HT-29 (cell line): ENCODE results near the gene MOB2. TPM values are rescaled to one million over a fixed set of nuclear protein-coding genes. Genes with fewer than 3 reads are reported as not detected.

Experiments used
- DNase-seq: peaks from one replicate; pipeline ENCODE4 v3.0.0-alpha.2; 2015; ENCODE audit warnings: low spot score
- total RNA-seq: library from RNA; depleted of rRNA; stranded (reverse); fragments of >200 nt; shearing (Covaris generic); gene quantifications from 2 replicates; pipeline ENCODE4 v1.2.3, GENCODE V29; 2014

MOB2 gene
- total RNA-seq, 1 experiment from 2014 or later = 67.2 TPM

DNA sequence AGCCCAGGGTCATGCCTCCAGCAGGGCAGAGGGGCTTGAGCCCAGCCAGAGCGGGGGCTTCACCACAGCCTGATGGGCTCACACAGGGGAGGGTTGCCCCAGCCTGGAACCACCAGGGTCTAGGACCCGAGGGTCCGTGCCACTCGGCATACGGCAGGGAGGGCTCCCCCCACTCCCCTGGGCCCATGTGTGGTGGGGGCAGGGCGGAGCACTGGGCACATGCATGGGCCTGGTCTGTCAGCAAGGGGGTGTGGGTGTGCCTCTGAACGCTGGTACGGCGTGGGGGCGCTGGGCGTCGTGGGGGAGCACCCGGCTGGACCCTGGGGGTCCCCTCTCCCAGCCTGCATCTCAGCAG lies 29.3 kb downstream of the MOB2 start:
- no peak for DNase-seq

DNA sequence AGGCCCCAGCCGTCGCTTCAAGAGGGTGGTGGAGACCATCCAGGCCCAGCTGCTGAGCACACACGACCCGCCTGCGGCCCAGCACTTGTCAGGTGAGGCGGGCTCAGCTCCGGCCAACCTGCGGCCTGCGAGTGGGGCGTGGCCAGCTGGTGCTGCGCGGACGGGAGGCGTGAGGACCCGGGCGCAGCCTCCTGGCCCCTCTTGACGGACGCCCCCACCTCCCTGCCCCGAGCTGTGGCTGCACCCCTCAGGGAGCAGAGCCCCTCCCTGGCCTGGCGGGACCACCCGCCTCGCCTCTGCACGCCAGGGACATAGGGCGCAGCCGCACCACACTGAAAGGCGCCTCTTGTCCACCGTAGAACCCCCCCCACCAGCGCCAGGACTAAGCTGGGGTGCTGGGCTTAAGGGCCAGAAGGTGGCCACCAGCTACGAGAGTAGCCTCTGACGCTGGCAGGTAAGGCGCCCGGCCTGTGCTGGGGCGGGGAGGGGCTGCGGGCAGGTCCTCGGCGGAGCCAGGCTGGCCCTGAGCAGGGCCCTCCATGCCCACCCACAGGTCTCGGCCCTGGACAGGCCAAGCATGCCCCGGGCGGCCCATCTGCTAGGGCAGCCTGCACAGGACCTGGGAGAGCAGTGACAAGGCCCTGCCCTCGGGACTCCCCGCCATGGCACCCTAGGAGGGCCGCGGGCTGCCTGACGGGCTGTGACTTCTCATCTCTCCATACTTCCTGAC lies 29.8 kb downstream of the MOB2 start:
- no peak for DNase-seq

DNA sequence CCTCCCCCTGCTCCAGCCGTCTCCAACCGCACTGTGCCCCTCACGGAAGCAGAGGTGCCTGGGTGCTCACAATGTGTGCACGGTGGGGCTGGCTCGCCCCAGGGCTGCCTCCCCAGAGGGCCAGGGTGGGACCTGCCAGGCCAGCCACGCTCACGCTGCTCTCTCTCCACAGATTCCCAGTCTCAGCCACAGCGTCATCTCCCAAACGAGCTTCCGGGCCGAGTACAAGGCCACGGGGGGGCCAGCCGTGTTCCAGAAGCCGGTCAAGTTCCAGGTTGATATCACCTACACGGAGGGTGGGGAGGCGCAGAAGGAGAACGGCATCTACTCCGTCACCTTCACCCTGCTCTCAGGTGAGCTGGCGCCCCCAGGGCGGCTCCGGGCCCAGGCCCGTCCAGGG lies 30.4 kb downstream of the MOB2 start:
- DNase-seq = no peak

DNA sequence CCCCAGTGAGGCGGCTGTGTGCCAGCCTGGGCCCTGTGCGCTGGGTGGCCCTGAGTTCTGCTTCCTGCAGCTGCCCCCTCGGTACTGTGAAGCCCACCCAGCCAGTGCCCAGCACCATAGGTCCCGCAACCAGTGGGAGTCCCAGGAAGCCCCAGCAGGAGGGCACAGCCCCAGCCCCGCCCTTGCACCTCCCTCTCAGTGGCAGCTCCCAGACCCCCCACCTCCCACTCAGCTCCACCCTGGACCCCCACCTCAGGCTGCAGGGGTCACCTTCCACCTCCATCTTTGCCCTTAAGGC lies 30.9 kb downstream of the MOB2 start:
- no peak for DNase-seq

DNA sequence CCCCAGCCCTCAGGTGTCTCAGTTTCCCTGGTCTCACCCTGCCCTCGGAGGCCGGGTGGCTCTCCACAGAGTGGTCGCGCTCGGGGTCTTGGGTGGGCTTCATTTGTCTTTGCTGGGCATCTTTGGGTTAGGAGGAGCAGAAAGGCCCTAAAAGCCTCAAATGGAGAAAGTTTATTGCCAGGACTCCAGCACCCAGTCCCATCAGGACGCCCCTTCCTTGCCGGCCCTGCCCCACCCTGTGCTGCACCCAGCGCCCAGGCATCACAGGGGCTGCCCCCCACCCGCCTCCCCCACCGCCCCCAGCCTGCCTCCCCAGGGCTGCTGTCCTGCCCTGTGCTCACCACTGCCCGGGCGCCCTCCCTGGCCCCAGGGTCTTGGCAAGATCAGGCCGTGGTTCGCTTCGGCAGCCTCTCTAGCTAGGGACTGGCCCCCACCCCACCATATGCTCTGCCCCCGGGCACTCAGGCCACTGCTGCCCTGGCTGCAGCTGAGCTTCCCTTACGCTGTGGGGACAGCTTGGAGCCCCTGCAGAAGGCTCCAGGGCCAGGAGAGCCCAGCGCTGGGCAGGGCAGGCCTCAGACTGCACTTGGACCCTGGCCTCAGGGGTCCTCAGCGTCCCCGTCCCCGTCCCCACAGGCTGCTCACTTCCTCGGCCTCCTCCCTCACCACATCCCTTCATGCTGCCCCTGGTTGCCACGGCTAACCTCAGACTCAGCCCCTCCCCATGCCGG lies 31.4 kb downstream of the MOB2 start:
- no peak for DNase-seq

DNA sequence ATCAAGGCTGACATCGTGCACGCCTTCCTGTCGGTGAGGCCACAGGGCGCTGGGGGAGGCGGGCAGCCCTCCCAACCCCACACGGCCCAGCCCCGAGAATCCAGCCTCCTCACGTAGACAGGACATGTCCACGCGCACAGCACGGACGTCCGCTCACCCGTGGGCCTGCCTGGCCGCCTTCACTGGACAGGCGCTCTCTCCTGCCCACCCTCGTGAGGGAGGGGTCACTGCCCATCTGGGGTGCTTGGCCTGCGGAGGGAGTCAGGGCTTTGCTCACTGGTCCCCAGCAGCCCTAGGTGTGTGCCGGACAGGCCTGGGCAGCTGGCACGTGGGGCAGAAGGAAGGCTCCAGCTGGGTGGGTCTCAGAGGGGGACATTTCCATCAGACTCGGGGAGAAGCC lies 32.0 kb downstream of the MOB2 start:
- no peak for DNase-seq

DNA sequence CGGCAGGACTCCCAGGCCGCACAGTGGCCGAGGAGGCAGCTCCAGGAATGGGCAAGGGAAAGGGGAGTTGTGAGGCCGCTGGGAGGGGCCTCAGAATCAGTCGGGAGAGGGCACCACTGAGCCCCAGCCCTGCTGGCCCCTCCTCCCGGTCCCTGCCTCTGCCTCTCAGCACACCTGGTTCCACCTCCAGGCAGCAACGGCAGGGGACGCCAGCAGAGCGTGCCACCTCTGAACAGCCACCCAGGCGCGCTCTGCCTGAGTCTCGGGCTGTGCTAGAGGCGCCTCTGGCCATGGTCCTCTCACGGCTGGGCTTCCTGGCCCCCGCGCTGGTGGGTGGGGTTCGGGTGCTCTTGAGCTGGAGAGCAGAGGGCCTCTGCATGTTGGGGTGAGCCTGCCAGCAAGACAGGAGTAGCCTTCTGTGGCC lies 33.0 kb downstream of the MOB2 start:
- DNase-seq = peak; percentile 66

DNA sequence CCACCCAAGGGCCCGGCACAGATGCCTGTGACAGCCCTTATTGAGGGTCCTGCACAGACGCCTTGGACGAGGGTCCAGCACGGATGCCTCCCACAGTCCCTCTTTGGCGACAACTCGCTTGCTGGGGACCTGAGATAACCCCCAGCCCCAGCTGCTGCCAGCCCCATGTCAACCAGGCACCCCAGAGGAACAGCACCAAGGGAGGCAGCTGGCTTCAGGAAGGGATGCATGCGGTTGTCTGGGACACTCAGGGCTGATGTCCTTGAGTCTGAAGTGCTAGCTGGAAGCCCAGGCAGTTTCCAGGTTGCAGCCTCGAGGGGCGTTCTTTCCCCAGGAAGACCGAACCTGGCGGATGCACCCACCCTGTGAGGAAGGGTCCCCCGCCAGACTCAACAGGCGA lies 33.8 kb downstream of the MOB2 start:
- no peak for DNase-seq

DNA sequence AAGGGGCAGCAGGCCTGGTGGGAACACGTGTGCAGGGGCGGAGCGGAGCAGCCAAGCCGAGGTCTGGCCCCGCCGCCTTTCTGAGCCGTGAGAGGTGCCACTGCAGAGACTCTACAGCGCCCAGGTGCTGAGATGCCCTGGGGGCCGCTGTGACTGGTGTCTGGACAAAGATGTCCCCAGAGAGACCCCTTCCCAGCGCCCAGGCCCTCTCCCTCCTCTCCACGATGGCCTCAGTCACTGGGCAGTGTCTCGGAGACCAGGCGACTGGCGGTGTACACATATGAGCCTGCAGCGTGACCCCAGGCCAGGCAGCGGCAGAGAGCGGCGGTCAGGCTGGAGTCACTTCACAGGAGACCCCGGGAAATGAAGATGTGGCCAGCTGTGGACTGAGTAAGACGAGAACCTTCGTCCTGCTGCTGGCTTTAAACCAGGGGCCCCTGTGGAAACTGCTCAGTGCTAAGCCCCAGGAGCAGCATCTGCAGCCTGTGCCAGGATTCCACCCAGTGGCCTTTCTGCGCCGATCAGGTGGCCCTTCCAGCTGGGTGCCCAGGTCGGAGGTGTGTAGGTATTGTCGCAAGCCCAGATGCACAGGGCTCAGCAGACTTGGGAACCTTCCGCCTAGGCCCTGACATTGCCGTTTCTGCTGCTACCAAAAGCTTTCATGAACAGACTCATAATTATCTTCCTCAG lies 34.7 kb downstream of the MOB2 start:
- DNase-seq = no peak

DNA sequence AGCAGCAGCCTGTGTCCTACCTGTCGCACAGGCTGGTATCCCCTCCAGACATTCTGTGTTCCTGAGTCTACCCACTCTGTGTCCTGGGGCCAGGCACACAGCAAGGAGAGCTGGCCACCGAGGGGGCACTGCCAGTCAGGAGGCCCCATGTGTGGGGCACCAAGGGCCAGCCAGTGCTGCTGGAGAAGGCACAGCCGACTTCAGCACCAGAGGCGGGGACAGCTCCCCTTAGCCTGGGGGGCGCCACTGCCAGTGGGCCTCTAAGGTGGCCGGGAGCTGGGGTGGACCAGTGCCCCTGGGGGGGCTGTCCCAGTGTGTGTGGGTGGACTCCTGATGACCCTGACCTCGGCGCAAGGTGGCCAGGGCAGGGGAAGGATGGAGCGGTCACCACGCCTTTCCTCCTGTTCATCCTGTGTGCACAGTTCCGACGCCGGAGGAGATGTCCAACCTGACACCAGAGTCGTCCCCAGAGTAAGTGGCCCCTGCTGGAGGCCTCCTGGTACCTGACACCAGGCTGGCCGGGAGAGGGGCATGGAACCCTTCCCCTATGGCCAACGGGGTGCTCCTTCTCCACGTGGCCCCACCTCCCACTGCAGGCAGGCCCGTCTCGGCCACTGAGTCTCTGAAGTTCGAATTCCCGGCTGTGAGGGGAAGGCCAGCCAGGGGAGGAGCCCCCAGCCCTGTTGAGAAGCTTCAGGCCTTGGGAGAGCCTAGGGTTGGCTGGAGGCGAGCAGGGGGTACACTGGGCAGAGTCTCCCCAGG lies 35.4 kb downstream of the MOB2 start:
- DNase-seq = no peak

DNA sequence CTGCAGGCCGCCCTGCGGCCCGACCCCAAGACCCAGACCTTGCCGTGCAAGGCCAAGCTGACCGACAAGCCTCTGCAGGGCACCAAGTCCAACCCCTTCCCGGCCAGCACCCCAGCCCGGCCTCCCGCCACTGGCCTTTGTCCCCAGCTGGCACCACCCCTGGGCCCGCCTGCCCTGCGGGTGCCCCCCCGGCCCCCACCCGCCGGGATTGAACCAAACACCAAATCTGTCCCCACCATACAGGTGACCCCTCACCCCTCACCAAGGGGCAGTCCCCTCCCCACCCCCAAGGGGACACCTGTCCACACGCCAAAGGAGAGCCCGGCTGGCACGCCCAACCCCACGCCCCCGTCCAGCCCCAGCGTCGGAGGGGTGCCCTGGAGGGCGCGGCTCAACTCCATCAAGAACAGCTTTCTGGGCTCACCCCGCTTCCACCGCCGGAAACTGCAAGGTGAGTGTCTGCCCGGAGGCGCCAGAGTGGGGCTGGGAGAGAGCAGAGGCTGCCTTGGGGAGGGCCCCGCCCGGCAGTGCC lies 36.2 kb downstream of the MOB2 start:
- DNase-seq = no peak

DNA sequence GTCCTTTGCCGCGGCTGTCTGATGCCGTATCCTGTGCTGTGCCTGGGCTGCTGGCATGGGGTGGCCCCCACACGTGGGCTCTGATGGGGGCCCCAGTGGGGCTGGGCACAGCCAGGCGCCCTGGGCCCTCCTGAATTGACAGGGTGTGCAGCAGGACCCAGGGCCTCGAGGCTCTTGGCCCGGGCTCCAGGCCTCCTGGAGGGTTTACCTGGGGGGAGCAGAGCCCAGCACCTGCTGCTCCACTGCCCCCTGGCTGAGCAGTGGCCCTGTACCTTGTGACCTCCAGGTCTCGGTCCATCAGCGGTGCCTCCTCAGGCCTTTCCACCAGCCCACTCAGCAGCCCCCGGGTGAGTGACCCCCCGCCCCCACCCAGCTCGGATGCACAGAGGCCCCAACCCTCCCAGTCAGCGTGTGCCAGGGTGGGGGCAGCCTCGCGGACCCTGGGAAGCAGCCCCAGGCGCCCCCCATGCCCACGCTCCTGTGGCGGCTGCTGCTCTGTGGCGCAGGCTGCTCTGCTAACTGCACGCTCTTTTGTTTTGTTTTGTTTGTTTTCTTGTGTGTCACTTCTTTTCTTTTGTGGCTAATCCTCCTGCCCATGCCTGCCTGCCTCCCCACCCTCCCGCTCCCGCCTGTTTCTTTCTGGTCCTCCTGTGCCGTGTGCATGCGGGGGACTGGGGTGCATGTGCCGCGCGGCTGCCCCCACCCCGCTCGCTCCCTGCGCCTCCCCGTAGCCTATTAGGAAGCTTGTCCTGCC lies 36.9 kb downstream of the MOB2 start:
- DNase-seq = no peak

DNA sequence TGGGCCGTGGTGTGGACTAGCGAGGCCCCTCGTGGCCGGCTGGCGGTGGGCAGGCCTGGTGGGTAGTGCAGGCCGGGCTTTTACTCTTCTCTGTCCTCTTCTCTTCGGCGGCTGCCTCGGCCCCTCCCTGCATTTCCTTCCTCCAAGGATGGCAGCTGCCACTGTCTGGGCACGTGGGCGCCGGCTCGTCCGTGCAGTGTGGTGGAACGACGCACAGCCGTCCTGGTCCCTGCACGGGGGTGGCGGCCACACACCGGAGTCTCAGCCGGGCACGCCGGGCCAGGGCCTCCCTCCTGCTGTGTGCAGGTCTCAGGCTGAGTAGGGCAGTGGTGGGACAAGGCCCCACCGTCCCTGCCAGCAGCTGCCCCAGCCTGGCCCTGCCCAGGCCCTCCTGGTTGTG lies 37.7 kb downstream of the MOB2 start:
- no peak for DNase-seq

DNA sequence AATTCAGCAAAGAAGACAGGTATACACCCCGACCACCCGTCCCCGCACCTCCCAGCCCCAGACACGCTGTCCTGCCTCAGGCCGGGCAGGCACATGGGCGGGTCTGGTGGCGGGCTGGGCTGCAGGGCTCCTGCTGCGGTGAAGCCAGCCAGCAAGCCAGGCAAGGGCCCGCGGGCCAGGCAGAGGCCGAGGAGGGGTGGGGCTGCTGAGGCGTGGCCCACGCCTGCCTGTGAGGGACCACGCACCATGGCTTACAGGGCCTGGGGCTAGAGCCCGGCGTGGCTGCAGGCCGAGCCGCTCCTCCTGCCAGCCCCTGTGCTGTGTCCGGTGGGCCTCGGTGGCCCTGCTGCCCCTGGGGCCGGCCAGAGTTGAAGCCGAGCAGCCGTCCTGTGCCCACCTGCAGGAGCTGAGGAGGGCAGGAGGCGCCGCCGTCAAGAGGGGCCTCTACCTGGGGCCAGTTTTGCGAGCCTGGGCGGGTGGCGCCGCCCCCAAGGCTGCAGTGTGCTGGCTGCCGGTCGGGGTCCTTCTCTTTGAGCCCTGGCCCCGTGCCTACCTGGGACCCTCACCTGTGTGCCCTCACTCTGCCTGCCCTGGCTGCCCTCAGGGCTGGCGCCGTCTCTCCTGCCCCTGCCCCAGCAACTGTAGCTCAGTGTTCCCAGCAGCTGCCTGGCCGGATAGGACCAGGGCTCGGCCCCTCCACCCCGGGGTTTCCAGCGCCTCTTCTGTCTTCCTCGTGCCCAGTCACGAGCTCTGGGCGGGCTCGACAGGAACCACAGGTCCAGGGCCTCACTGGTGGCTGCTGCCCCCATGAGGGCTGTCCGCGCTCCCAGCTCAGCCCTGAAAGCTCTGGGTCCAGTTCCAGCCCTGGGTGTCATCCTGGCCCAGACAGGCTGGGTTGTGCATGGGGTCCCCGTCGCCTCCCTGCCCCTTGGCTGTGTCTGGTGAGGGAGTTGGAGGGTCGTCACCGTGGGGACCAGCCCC lies 38.4 kb downstream of the MOB2 start:
- no peak for DNase-seq

DNA sequence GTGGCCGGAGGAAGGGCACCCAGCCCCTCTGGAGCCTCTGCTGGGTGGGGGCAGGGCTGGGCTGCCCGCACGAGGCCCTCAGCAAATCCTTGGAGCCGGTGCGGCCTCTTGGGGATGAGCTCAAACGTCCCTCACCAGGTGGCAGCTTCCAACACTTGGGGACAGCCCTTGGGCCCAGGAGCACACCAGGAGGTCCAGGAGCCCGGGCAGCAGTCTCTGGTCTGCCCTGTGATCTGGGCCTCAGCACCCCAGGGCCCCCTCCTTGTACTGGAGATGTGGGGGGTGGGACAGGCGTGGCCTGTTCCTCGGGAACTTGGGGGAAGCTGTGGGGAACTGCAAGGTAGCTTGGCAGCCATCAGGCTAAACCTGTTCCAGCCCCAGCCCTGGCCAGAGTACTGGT lies 40.0 kb downstream of the MOB2 start:
- DNase-seq = no peak

DNA sequence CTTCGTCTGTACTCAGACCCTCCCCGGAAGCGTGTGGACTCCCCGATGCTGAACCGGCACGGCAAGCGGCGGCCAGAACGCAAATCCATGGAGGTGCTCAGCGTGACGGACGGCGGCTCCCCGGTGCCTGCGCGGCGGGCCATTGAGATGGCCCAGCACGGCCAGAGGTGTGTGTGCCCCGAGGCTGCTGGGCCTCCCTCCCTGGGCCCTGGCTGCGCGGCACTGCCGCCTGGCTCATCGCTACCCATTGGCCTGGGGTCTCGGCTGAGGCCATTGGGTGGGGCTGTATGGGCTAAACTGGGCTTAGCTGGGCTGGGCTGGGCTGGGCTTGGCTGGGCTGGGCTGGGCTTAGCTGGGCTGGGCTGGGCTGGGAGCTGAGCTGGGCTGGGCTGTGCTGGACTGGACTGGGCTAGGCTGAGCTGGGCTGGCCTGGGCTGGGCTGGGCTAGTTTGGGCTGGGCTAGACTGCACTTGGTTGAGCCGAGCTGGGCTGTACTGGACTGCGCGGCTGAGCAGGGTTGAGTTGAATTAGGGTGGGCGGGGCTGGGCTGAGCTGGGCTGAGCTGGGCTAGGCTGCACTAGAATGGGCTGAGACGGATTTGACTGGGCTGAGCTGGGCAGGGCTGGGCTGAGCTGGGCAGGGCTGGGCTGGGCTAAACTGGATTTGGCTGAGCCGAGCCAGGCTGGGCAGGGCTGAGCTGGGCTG lies 40.7 kb downstream of the MOB2 start:
- peak; percentile 43 for DNase-seq

DNA sequence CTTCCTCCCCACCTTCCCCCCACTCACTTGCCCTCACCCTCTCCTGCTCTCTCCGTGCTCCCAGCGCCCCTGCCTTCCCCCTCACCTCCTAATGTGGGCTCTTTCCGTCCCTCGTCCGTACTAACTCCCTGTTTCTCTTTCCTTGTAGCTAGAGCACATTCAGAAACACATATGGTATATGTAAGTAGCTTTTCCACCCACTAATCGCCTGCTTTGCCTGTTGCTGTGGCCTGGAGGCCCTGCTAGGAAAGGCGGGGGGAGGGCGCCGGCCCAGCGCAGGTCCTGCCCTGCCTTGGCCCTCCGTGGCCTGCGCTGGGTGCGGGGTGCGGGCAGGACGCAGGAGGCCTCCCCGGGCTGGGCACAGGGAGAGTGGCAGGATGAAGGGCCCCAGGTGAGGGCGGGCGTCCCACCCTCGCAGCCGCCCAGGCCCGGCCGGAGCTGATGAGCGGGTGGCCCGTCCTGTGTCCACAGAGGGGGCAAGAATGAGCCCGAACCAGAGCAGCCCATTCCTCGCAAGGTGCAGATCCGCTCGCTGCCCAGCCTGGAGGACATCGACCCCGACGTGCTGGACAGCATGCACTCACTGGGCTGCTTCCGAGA lies 41.7 kb downstream of the MOB2 start:
- no peak for DNase-seq

DNA sequence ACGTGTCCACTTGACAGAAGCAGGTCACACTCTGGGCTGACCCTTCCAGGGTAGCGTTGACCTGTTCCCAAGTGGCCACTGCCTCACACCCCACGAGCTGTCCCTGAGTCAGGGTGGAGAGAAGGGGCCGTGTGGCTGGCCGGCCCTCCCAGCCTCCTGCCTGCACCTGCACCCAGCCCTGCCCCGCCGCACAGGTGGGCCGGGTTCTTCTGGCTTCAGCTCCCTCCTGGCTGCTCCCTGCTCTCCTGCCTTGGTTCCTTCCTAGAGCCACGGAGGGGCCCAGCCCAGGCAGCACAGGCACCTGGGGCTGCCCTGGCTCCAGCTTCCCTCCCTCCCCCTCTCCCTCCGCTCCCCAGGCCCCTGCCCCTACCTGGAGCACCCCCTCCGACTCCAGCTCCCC lies 42.3 kb downstream of the MOB2 start:
- DNase-seq = no peak

DNA sequence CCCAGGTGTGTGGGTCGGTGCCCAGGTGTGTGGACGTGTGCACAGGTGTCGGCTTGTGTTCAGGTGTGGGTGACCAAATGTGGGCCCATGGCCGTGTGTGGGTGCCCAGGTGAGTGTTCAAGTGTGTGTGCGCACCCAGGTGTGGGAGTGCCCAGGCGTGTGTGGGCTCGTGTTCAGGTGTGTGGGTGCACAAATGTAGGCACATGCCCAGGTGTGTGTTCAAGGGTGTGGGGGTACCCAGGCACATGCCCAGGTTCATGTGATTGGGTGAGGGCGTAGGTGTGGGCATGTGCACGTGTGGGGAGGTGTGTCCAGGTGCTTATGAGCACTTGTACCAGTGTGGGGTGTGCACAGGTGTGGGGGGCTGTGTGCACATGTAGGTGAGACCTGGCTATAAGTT lies 42.8 kb downstream of the MOB2 start:
- DNase-seq = no peak
